ENCODE data around the gene PIMREG.

DNA sequence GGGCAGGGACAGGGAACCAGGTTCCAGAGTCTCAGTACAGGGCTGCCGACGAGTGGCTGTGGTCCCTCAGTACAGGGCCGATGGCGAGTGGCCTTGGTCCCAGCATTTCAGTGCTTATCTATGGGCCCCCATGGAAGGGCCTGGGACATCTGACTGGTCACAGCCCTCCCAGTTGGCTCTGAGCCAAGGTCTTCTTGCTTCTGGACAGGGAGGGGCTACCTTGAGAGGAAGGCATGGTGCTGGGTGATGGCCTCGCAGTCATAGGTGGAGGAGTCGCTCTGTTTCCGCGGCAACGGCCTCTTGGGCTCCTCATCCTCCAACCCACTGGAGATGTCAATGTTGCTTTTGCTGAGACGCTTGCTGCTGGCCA, 32.5 kb downstream of the PIMREG start:
- TF ChIP-seq, protein P1, sequence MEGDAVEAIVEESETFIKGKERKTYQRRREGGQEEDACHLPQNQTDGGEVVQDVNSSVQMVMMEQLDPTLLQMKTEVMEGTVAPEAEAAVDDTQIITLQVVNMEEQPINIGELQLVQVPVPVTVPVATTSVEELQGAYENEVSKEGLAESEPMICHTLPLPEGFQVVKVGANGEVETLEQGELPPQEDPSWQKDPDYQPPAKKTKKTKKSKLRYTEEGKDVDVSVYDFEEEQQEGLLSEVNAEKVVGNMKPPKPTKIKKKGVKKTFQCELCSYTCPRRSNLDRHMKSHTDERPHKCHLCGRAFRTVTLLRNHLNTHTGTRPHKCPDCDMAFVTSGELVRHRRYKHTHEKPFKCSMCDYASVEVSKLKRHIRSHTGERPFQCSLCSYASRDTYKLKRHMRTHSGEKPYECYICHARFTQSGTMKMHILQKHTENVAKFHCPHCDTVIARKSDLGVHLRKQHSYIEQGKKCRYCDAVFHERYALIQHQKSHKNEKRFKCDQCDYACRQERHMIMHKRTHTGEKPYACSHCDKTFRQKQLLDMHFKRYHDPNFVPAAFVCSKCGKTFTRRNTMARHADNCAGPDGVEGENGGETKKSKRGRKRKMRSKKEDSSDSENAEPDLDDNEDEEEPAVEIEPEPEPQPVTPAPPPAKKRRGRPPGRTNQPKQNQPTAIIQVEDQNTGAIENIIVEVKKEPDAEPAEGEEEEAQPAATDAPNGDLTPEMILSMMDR (IDR thresholded peaks at IDR 0.05), result no peak
- TF ChIP-seq POLR2AphosphoS5 (IDR thresholded peaks at IDR 0.05), result no peak
- no peak for TF ChIP-seq POLR2A (IDR thresholded peaks at IDR 0.05)
